ENCODE results near the gene TRPC6.
"Not testable (repeated sequence)": the region's sequence is repeated elsewhere in the genome, so short reads cannot be mapped to it uniquely, and the experiment has no call there.

Gene TRPC6

DNA sequence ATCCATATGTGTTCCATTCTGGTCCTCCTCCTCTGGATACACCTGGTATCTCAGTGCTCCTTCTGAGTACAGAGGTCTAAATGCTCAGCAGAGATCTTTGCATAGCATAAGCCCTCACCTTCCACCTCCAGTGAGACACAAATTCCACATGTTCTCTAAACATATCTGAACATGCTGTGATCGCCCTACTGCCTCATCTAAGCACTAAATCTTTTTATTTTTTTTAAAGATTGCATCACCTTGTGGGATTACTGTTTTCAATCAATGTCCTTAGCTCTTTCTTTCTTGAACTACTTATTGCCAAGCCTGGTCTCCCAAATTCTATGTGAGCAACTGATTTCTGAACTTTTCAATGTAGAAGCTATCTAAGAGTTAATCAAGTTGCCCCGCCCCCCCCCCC, 113.4 kb downstream of the TRPC6 start:
- DNase-seq: no peak
- in situ Hi-C loops (cut with HindIII; ENCODE audit: low pct_ligation_motif_present, low pct_unique_long_range_greater_than_20kb, low sequenced_read_pairs): no loop called here

DNA sequence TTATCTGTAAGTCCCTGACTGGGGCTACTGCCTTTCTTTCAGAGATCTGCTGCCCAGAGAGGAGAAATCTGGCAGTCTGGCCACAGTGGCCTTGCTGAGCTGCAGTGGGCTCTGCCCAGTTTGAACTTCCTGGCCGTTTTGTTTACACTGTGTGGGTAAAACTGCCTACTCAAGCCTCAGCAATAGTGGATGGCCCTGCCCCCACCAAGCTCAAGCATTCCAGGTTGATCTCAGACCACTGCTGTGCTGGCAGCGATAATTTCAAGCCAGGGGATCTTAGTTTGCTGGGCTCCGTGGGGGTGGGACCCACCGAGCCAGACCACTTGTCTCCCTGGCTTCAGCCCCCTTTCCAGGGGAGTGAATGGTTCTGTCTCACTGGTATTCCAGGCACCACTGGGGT, 117.5 kb downstream of the TRPC6 start:
- DNase-seq: no peak
- in situ Hi-C loops (cut with HindIII; ENCODE audit: low pct_ligation_motif_present, low pct_unique_long_range_greater_than_20kb, low sequenced_read_pairs): no loop called here

DNA sequence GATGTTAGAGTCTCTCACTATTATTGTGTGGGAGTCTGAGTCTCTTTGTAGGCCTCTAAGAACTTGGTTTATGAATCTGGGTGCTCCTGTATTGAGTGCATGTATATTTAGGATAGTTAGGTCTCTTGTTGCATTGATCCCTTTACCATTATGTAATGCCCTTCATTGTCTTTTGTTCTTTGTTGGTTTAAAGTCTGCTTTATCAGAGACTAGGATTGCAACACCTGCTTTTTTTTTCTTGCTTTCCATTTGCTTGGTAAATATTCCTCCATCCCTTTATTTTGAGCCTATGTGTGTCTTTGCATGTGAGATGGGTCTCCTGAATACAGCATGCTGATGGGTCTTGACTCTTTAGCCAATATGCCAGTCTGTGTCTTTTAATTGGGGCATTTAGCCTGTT, 119.4 kb downstream of the TRPC6 start:
- not testable (repeated sequence) for DNase-seq

DNA sequence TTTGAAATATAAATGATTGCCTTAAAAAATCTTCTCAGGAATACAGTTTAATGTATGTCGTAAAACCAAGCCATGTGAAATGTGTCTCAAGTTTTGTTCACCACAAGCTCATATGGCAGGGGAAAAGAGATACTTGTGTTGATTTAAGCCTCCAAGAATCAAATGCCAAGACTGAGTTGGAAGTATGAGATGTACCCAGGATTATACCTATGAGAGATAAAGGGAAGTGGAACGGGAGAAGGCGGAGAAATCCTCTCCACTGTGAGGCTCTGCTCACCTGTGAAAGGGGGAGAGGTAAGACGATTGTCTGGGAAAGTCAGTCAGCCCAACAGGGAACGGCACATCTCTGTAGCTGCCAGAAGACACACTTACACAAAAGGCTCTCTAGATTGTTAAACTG, 124.8 kb downstream of the TRPC6 start:
- DNase-seq: no peak
- in situ Hi-C loops (cut with HindIII; ENCODE audit: low pct_ligation_motif_present, low pct_unique_long_range_greater_than_20kb, low sequenced_read_pairs): no loop called here

More for the DNA sequence above, 119.4 kb downstream of the TRPC6 start:
- in situ Hi-C loops (cut with HindIII; ENCODE audit: low pct_ligation_motif_present, low pct_unique_long_range_greater_than_20kb, low sequenced_read_pairs): not testable (repeated sequence)

DNA sequence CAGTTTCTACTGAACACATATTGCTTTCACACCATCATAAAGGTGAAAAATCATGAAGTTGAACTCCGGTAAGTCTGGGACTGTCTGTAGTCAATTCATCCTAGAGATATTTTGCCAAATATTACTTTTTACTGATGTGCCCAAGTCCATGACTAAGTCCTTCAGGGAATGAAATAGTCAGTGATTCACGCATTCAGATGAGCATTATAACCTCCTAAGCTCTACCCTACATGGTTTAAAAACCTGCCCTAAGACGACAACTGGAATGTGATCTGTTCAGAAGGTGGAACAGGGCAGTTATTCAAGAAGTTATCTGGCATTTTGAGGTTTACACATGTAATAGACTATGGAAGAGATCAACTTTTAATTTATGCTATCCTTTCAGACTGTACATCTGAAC, 125.6 kb downstream of the TRPC6 start:
- in situ Hi-C loops (cut with HindIII; ENCODE audit: low pct_ligation_motif_present, low pct_unique_long_range_greater_than_20kb, low sequenced_read_pairs): no loop called here
- DNase-seq: no peak

DNA sequence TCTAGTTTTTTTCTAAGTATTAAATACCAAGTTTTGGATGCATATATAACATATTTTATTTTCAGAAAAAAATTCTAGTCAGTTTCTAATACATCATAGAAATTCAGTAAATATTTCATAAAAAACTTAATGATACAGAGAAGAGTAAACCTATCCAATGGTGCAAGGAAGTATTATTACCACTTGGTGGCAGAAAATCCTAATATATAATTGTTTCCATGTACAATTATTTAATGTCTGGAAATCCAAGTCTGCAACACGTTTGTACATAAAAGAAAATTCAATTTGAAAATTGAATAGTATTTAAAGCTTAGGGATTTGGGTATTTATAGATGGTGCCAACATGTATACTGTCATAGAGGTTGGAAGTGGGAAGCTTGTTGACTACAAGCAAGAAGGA, 127.0 kb downstream of the TRPC6 start:
- in situ Hi-C loops (cut with HindIII; ENCODE audit: low pct_ligation_motif_present, low pct_unique_long_range_greater_than_20kb, low sequenced_read_pairs): no loop called here
- peak; percentile 22 for DNase-seq

DNA sequence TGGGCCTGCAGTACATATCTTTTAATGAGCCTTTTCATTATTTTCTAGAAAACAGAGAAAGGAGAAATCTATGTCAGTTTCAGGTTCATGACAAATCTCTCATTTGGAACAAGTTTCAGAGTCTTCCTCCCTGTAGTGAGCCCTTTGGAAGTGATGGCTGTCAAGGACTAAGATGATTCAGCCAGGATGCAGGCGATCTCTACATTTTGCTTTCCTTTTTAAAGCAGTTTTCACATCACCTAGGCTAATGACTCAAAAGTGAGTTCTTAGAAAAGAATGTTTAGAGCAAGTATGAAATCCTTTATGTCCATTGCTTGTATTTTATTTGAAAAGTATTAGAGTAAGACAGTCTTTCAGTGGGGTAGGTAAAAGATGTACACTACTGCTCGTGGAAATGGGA, 130.1 kb downstream of the TRPC6 start:
- no peak for DNase-seq
- in situ Hi-C loops (cut with HindIII; ENCODE audit: low pct_ligation_motif_present, low pct_unique_long_range_greater_than_20kb, low sequenced_read_pairs): no loop called here

DNA sequence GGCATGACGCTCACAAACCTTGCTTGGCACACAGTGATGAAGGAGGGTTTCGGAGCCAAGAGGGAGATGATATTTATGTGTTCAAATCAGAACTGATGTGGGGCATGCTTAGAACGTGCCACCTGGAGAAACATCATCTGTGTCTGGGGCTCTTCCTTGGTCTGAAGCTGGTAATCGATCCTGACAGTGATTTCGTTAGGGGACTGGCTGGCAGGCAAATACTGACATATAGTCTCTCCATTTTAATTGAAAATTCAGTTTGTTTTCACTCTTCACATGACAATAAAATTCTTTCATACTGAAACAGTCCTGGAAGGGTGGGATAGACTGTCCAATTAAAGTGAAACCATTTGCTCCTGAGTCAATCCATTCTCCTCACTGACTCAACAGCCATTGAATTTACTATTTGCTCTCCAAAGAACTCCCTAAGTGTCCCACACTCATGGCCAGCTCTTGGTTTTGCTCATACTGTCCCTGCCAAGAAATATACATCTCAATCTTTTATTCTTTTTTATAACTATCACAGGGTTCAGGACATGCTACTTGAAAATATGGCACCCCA, 134.8 kb downstream of the TRPC6 start:
- in situ Hi-C loops (cut with HindIII; ENCODE audit: low pct_ligation_motif_present, low pct_unique_long_range_greater_than_20kb, low sequenced_read_pairs): no loop called here
- no peak for DNase-seq

DNA sequence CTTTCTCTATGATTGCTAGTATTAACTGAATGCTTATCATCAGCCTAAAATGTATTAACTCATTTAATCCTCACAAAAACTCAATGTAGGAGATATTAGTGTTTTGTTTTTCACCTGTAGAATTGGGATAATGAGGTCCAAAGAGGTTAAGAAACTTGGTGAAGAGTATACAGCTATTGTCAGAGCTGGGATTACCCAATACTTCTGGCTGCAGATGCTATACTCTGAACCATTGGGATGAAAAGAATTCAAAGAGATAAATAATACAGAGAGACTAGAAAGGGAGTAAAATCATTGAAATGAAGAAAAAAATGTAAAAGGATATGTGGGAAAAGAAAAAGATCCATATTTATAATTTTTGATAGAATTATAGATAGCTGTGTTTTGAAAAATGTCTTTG, 137.1 kb downstream of the TRPC6 start:
- no peak for DNase-seq
- in situ Hi-C loops (cut with HindIII; ENCODE audit: low pct_ligation_motif_present, low pct_unique_long_range_greater_than_20kb, low sequenced_read_pairs): no loop called here

DNA sequence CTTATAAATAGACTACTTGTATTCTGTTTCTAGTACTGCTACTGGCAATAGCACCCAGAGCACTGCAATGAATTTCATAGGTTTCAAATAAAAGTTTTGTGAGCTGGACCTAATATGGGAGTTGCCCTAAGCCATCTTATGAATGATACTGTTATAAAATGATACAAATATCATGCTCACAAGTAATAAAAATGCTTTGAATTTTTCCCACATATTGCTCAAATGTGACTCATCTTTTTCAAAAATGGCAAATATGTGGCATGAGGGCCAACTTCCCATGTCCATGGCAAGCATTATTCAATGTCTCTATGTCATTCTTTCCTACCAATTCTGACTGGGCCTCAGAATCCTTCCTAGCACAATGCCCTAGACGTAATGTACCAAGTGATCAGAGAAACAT, 137.6 kb downstream of the TRPC6 start:
- no peak for DNase-seq

DNA sequence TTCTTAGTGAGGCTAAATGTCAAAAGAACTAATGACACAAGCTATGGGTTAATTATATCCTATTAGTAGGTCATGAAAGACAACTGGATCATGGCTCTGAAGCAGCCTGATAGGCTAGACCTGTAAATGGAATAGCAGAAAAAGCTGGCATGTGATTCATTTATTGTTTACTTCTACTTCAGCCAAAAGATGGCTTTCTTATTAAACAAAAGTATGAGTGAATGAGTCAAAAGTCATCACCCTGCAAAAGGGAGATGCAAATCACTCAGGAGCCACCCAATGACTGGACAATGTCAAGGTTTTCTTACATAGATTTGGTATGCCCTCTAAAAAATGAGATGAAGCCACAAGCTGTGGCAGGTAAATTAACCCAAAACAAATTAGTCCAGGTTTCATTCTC, 138.0 kb downstream of the TRPC6 start:
- in situ Hi-C loops (cut with HindIII; ENCODE audit: low pct_ligation_motif_present, low pct_unique_long_range_greater_than_20kb, low sequenced_read_pairs): no loop called here
- DNase-seq: no peak

More for the DNA sequence above, 137.6 kb downstream of the TRPC6 start:
- in situ Hi-C loops (cut with HindIII; ENCODE audit: low pct_ligation_motif_present, low pct_unique_long_range_greater_than_20kb, low sequenced_read_pairs): no loop called here

DNA sequence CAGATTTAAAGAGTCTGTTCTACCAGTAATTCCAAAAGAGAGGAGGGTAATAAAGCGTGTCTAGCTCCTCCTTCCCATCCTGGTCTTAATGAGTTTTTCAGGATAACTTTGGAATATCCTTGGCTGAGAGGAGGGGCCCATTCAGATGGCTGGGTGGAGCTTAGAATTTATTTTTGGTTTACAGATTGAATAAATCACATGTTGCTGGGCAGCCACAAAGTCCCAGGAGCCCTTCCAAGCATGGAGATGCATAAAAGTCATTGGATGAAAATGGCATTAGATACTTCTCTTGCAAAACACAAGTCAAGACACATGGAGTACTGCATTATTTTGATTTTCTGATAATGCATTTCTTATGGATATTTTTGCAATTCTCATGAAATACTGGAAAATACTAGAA, 139.0 kb downstream of the TRPC6 start:
- no peak for DNase-seq
- in situ Hi-C loops (cut with HindIII; ENCODE audit: low pct_ligation_motif_present, low pct_unique_long_range_greater_than_20kb, low sequenced_read_pairs): no loop called here

DNA sequence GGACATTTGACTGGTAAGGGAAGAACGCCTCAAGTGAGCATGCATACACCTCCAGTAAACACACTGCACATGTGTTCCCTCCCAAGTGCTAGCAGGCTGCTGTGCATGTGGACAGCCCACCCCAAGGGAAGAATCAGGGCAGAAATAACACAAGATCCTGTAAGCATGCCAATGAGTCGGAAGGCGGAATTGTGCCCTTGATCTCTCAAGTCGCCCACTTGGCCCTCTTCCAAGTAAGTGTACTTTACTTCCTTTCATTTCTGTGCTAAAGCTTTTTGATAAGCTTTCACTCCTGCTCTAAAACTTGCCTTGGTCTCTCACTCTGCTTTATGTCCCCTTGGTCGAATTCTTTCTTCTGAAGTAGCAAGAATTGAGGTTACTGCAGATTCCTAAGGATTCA, 139.6 kb downstream of the TRPC6 start:
- DNase-seq: no peak
- in situ Hi-C loops (cut with HindIII; ENCODE audit: low pct_ligation_motif_present, low pct_unique_long_range_greater_than_20kb, low sequenced_read_pairs): no loop called here

DNA sequence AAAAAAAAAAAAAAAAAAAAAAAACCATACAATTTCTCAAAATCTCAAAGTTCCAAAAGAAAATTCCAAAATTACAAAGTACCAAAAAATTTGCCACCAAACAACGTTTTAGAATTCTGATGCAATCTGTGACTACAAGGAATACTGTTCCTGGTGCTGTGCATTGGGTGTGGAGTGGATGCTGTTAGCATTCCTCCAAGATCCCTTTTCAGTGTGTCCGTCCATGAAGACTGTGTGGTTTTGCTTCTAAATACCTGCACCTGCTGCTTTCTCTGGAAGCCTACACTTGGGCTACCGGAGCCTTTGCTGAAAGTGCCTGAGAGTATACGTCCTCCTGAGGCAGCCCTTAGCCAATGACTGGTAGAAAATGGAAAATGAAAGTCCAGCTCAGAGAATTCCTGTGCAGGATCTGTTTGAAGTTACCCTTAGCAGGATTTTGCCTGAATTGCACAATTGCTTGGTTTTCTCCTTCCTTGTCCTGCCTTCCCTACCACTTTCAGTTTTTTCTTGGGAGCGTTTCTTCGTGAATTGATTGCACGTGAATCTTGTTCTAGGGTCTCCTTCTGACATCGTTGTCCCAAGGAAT, 140.8 kb downstream of the TRPC6 start:
- DNase-seq: no peak
- in situ Hi-C loops (cut with HindIII; ENCODE audit: low pct_ligation_motif_present, low pct_unique_long_range_greater_than_20kb, low sequenced_read_pairs): no loop called here

DNA sequence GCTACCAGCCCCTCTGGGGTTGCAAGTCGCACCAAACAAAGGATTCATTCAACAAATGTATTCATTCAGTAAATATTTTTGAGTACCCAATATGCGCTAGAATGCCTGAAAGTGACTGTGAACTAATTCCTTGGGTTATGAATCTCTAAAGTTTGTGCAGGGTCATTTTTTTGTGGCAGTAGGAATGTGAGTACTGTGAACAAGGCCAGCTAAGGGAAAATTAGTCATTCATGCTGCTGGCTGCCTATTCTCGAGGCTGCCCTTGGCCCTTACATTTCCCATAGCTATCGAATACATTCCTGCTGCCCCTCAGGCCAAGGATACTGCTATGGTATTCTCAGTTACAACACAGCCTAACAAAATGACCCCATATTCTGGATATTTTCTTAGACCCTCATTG, 141.6 kb downstream of the TRPC6 start:
- no peak for DNase-seq
- in situ Hi-C loops (cut with HindIII; ENCODE audit: low pct_ligation_motif_present, low pct_unique_long_range_greater_than_20kb, low sequenced_read_pairs): no loop called here

DNA sequence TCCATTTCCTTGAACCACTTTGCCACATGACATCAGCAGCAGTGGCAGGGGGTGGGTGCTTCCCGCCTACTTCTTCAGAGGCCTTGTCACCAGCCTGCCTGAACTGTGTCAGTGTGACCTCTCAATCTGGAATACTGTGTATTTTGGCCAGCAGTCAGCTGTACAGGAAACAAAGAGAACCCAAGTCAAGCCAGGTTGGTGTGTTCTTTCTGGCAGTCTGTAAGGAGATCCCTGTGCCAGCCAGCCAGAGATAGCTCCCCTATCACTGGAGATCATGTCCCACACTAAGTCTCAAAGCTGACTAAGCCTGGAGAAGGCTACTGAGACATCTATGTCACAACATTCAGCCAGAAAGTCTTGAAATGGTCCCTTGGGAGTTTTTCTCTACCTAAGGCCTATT, 142.1 kb downstream of the TRPC6 start:
- in situ Hi-C loops (cut with HindIII; ENCODE audit: low pct_ligation_motif_present, low pct_unique_long_range_greater_than_20kb, low sequenced_read_pairs): no loop called here
- DNase-seq: no peak

DNA sequence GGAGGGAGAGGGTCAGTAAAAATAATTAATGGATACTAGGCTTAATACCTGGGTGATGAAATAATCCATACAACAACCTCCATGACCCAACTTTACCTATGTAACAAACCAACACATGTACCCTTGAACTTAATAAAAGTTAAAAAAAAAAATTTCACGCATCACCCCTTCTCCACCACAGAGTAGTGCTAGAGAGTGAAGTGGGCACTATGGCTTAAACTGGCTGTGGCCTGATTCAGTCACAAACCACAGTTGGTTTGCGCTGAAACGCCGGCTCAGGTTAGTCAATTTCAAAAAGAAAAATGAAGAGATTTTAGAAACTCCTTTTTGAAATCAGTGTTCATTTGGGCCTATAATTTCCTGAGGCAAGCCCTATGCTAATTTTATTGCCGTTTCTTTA, 144.3 kb downstream of the TRPC6 start:
- DNase-seq: no peak
- in situ Hi-C loops (cut with HindIII; ENCODE audit: low pct_ligation_motif_present, low pct_unique_long_range_greater_than_20kb, low sequenced_read_pairs): no loop called here

DNA sequence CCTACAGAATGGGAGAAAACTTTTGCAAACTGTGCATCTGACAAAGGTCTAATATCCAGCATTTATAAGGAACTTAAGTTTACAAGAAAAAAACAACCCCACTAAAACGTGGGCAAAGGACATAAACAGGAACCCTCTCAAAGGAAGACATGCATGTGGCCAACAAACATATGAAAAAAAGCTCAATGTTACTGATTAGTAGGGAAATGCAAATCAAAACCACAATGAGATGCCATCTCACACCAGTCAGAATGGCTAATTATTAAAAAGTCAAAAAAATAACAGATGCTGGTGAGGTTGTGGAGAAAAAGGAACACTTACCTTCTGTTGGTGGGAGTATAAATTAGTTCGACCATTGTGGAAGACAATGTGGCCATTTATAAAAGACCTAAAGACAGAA, 145.1 kb downstream of the TRPC6 start:
- DNase-seq; in situ Hi-C loops (cut with HindIII; ENCODE audit: low pct_ligation_motif_present, low pct_unique_long_range_greater_than_20kb, low sequenced_read_pairs): not testable (repeated sequence)

DNA sequence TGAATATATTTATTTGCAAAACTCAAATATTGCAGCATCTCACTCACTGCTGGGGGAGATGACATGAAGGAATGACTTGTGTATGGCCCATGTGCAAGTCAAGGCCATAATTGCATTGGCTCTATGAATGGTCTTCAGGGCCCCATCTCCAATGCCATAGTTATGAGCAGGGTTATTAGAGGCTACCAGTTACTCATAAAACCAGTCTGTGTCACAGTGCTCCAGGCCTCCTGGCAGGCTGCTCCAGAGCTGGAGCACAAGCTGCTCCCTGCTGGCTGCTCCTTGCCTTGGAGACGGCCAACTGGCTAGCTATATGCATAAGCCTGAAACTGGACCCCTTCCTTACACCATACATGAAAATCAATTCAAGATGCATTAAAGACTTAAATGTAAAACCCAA, 145.7 kb downstream of the TRPC6 start:
- DNase-seq: no peak
- in situ Hi-C loops (cut with HindIII; ENCODE audit: low pct_ligation_motif_present, low pct_unique_long_range_greater_than_20kb, low sequenced_read_pairs): no loop called here

DNA sequence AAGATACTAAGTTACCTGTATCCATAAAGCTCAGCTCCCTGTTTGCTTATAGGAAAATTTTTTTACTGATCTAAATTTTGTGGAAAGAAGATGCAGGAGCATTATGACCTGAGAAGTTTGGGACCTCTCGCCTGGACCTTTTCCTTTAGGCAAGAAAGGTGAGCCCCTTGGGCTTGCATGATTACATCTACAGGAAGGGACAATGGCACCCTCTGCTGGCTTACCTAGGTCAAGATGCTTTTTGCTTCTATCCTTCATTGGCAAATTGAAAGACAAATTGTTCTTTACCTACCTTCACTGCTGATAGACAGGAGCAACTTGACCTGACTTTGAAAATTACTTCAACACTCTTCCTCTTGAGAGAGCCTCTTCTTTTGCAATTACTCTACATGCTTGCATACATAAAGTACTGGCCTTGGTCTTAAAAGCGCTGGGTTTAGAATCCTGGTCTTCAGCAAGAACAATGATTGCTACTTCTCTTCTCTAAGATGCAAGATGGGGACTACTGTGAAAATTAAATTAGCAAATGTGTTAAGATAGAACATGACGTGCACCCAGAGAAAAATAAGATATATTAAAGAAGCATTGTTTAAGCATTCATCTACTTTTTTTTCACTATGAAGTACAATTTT, 147.2 kb downstream of the TRPC6 start:
- in situ Hi-C loops (cut with HindIII; ENCODE audit: low pct_ligation_motif_present, low pct_unique_long_range_greater_than_20kb, low sequenced_read_pairs): no loop called here
- peak; percentile 30 for DNase-seq

Data from ACHN (cell line).